ENCODE measurements around the gene CDK5RAP2. TPM values are rescaled to one million over a fixed set of nuclear protein-coding genes. Genes with fewer than 3 reads are reported as not detected.
A peak's percentile ranks its signal among the peaks of the same experiment; 100 is the strongest.

Gene CDK5RAP2
- total and polyA plus RNA-seq, 9 of the 15 experiments (the other 6 are each of a cell fraction or from before 2014, with no cell fraction given): 19.9 to 68.8 (median 42.2) TPM

DNA sequence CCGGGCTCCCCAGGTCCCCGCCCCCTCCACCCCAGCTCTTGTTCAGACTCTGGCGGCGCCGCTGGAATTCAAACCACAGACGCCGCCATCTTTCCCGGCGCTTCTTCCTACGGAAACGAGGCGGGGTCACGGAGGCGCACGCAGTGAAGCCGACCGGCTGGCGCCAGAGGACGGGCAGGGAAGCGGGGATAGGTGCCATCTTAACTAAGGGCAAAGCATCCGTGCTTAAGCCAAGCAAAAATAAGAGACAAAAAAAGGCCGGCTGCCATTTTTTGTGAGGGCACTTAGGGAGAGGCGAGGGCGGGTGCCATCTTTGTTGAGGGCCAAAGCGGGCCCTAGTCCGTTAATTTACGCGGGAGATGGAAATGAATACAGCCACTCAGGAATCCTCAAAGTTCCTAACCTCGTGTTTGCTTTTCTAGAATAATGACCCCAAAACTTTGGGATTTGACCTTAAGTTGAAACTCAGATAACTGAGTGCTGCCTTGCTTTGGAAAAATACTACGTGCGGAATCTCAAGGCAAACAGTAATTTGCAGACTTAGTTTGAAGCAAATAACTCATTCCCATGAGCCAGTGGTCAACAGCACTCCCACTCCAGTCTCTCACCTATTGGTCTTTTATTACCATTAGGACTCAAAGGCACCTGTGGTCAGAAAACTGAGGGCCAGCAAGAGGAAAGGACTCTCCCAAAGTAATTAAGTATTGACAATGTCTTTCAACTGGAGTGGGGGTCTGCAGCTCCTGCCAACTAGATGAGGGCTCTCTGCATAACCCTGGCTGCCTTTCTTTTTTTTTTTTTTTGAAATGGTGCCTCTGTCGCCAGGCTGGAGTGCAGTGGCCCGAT, at the start of gene CDK5RAP2 (continued):
- TF ChIP-seq MXI1 (IDR thresholded peaks at IDR 0.05; ENCODE audit: low read depth, low read length) (no peak), DNMT1 (IDR thresholded peaks at IDR 0.05) (no peak), CREB3L1 (IDR thresholded peaks at IDR 0.05; ENCODE audit: borderline replicate concordance, low read depth) (peak; percentile 42; the same call in 1 of the 2 replicates), CBFA2T2 (conservative IDR thresholded peaks at IDR 0.05) (no peak), TCF3 (CRISPR knock-in tag; IDR thresholded peaks at IDR 0.05) (no peak), TOE1 (IDR thresholded peaks at IDR 0.05; ENCODE audit: borderline replicate concordance) (0 out of 2 replicates have a peak, but pooled peaks have one; percentile 10), TOE1 (CRISPR knock-in tag; IDR thresholded peaks at IDR 0.05; ENCODE audit: borderline replicate concordance, low read depth) (no peak), HNRNPUL1 (IDR thresholded peaks at IDR 0.05; ENCODE audit: low read length) (no peak), STAT5B (CRISPR knock-in tag; IDR thresholded peaks at IDR 0.05) (no peak), RAD51 (IDR thresholded peaks at IDR 0.05; ENCODE audit: borderline replicate concordance, low read depth) (no peak), BCL6 (CRISPR knock-in tag; IDR thresholded peaks at IDR 0.05) (peak; percentile 5), U2AF1 (optimal IDR thresholded peaks at IDR 0.05; ENCODE audit: low read depth, low read length) (no peak), ZNF561 (CRISPR knock-in tag; conservative IDR thresholded peaks at IDR 0.05) (0 out of 2 replicates have a peak, but pooled peaks have one; percentile 67)
- TF ChIP-seq, protein P1, sequence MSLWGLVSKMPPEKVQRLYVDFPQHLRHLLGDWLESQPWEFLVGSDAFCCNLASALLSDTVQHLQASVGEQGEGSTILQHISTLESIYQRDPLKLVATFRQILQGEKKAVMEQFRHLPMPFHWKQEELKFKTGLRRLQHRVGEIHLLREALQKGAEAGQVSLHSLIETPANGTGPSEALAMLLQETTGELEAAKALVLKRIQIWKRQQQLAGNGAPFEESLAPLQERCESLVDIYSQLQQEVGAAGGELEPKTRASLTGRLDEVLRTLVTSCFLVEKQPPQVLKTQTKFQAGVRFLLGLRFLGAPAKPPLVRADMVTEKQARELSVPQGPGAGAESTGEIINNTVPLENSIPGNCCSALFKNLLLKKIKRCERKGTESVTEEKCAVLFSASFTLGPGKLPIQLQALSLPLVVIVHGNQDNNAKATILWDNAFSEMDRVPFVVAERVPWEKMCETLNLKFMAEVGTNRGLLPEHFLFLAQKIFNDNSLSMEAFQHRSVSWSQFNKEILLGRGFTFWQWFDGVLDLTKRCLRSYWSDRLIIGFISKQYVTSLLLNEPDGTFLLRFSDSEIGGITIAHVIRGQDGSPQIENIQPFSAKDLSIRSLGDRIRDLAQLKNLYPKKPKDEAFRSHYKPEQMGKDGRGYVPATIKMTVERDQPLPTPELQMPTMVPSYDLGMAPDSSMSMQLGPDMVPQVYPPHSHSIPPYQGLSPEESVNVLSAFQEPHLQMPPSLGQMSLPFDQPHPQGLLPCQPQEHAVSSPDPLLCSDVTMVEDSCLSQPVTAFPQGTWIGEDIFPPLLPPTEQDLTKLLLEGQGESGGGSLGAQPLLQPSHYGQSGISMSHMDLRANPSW (CRISPR knock-in tag; IDR thresholded peaks at IDR 0.05): no peak
- TF ChIP-seq, protein P2, sequence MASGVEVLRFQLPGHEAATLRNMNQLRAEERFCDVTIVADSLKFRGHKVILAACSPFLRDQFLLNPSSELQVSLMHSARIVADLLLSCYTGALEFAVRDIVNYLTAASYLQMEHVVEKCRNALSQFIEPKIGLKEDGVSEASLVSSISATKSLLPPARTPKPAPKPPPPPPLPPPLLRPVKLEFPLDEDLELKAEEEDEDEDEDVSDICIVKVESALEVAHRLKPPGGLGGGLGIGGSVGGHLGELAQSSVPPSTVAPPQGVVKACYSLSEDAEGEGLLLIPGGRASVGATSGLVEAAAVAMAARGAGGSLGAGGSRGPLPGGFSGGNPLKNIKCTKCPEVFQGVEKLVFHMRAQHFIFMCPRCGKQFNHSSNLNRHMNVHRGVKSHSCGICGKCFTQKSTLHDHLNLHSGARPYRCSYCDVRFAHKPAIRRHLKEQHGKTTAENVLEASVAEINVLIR (CRISPR knock-in tag; IDR thresholded peaks at IDR 0.05): peak; percentile 93
- TF ChIP-seq, protein P3, sequence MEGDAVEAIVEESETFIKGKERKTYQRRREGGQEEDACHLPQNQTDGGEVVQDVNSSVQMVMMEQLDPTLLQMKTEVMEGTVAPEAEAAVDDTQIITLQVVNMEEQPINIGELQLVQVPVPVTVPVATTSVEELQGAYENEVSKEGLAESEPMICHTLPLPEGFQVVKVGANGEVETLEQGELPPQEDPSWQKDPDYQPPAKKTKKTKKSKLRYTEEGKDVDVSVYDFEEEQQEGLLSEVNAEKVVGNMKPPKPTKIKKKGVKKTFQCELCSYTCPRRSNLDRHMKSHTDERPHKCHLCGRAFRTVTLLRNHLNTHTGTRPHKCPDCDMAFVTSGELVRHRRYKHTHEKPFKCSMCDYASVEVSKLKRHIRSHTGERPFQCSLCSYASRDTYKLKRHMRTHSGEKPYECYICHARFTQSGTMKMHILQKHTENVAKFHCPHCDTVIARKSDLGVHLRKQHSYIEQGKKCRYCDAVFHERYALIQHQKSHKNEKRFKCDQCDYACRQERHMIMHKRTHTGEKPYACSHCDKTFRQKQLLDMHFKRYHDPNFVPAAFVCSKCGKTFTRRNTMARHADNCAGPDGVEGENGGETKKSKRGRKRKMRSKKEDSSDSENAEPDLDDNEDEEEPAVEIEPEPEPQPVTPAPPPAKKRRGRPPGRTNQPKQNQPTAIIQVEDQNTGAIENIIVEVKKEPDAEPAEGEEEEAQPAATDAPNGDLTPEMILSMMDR (IDR thresholded peaks at IDR 0.05 in 2 of 3, conservative IDR thresholded peaks at IDR 0.05 in 1 of 3; ENCODE audit: insufficient read depth in 2 of 3, low read depth in 1 of 3, low read length in 3 of 3): no peak

Data from K562 (cell line).